Keratinocyte (primary cell): ENCODE results near the gene LONP2.

Experiments used
- CTCF ChIP-seq, 3 experiments: IDR thresholded peaks in 1 of 3; conservative IDR thresholded peaks in 1 of 3; optimal IDR thresholded peaks in 1 of 3; 2 replicates in 2 of 3; 3 replicates in 1 of 3; pipeline versions ENCODE3 to v1.5.1; 2011; ENCODE audit warnings: low read length in 3 of 3, mild to moderate bottlenecking in 3 of 3, moderate library complexity in 2 of 3, control low read depth in 1 of 3, inconsistent platforms in 1 of 3; ENCODE audit not compliant: insufficient read depth in 2 of 3; ENCODE audit errors: extremely low read depth in 1 of 3
- EZH2 ChIP-seq: IDR thresholded peaks from one replicate; pipeline ENCODE4 v1.6.1; 2012; ENCODE audit warnings: inconsistent platforms, mild to moderate bottlenecking, low read length, moderate library complexity

DNA sequence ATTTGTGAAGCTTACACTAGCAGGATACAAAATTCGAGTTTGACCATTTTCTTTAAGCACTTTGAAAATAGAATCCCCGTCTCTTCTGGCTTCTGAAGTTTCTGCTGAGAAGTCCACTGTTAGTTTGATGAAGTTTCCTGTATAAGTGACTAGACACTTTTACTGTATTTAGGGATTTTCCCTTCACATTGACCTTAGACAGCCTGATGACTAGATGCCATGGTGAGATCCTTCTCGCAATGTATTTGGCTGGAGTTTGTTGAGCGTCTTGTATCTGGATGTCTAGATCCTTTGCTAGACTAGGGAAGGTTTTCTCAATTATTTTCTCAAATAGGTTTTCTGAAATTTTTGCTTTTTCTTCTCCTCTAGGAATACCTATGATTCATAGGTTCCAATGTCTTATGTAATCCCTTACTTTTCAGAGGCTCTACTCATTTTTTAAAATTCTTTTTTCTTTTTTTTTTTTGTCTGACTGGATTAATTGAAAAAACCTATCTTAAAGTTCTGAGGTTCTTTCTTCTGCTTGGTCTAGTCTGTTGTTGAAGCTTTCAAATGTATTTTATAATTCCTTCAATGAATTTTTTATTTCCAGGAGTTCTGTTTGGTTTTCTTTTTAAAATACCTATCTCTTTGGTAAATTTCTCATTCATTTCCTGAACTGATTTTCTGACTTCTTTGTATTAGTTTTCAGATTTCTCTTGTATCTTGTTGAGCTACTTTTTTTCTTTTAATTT is 67.0 kb downstream of the LONP2 start:
- TF ChIP-seq CTCF (optimal IDR thresholded peaks at IDR 0.05 in 1 of 3, IDR thresholded peaks at IDR 0.05 in 1 of 3, conservative IDR thresholded peaks at IDR 0.05 in 1 of 3; ENCODE audit: extremely low read depth in 1 of 3, insufficient read depth in 2 of 3, low read length in 3 of 3) = no peak
- TF ChIP-seq EZH2 = no peak
